ENCODE measurements around the gene NUMB.
"Not testable (repeated sequence)": the region's sequence is repeated elsewhere in the genome, so short reads cannot be mapped to it uniquely, and the experiment has no call there.

GRCh38 chr14:73349091-73349490, 109.3 kb downstream of the NUMB start:
- TF ChIP-seq CTCF, POLR2AphosphoS5, POLR2A (IDR thresholded peaks at IDR 0.05): not testable (repeated sequence)

All from suprapubic skin (tissue), 4 donors.